ENCODE data around the gene SLF2.

DNA sequence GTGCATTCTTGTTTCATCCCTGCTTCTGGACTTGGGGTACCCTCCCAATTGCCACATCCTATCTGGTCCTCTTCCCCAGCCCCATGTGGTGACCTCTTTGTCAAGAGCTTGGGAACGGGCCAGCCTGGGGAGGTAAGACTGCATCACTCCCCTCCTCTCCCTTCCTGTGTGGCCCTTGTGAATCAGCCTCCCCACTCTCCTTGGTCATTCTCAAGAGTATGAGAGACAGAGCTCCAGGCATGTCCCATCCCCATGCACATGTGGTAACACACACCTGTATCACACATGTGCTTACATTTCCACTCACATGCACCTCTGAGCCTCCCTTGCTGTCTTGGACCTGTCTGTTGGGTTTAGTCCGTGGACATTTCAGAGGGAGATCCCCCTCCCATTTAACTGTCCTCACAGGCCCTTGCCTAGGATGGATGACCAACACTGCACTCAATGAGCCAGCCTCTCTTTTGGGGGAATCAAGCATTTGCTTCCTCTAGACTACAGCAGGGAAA lies 72.0 kb downstream of the SLF2 start:
- TF ChIP-seq YY1 (IDR thresholded peaks at IDR 0.05; ENCODE audit: insufficient read depth, insufficient replicate concordance, low read depth, low read length): no peak
- no peak for TF ChIP-seq BCL6 (CRISPR knock-in tag; IDR thresholded peaks at IDR 0.05)
- TF ChIP-seq, protein P1, sequence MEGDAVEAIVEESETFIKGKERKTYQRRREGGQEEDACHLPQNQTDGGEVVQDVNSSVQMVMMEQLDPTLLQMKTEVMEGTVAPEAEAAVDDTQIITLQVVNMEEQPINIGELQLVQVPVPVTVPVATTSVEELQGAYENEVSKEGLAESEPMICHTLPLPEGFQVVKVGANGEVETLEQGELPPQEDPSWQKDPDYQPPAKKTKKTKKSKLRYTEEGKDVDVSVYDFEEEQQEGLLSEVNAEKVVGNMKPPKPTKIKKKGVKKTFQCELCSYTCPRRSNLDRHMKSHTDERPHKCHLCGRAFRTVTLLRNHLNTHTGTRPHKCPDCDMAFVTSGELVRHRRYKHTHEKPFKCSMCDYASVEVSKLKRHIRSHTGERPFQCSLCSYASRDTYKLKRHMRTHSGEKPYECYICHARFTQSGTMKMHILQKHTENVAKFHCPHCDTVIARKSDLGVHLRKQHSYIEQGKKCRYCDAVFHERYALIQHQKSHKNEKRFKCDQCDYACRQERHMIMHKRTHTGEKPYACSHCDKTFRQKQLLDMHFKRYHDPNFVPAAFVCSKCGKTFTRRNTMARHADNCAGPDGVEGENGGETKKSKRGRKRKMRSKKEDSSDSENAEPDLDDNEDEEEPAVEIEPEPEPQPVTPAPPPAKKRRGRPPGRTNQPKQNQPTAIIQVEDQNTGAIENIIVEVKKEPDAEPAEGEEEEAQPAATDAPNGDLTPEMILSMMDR (CRISPR knock-in tag; IDR thresholded peaks at IDR 0.05): no peak
- TF ChIP-seq ZNF335 (CRISPR knock-in tag; IDR thresholded peaks at IDR 0.05): no peak
- TF ChIP-seq TCF7 (IDR thresholded peaks at IDR 0.05; ENCODE audit: low read depth): no peak
- TF ChIP-seq, protein P2, sequence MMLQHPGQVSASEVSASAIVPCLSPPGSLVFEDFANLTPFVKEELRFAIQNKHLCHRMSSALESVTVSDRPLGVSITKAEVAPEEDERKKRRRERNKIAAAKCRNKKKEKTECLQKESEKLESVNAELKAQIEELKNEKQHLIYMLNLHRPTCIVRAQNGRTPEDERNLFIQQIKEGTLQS (CRISPR knock-in tag; IDR thresholded peaks at IDR 0.05): no peak

Data from HepG2 (cell line).